Activated CD8-positive, alpha-beta memory T cell treated with anti-CD3 and anti-CD28 coated beads, Interleukin-2, amount 10 ng/mL, durations not matched to agents 7 days and 5 days (primary cell): ENCODE results near the gene PSMC4. TPM values are rescaled to one million over a fixed set of nuclear protein-coding genes. Genes with fewer than 3 reads are reported as not detected.
A peak's percentile ranks its signal among the peaks of the same experiment; 100 is the strongest.

ENCODE experiments used
- ATAC-seq: fragments of 150-1000 bp; cut with Tn5 transposase; one replicate; pipeline ENCODE4 v1.10.0; 2021; ENCODE audit warnings: moderate library complexity
- CTCF ChIA-PET: fragments of 350-600 bp; sonication (Branson Sonifier 250); formaldehyde crosslinking; loops from one replicate; lab custom pipeline; 2021; ENCODE audit warnings: antibody characterized with exemption; lab: Charles Lee
- DNase-seq: peaks from one replicate; pipeline ENCODE4 v3.0.0-alpha.2; 2020
- H3K27ac Mint-ChIP-seq: one replicate; pipeline ENCODE4 v1.8.0; 2021; ENCODE audit warnings: mild to moderate bottlenecking, mixed read lengths
- H3K27me3 Mint-ChIP-seq: one replicate; pipeline ENCODE4 v1.8.0; 2021; ENCODE audit warnings: mixed read lengths
- H3K36me3 Mint-ChIP-seq: one replicate; pipeline ENCODE4 v1.8.0; 2021; ENCODE audit warnings: mild to moderate bottlenecking, mixed read lengths
- H3K4me1 Mint-ChIP-seq: one replicate; pipeline ENCODE4 v1.8.0; 2021; ENCODE audit warnings: mixed read lengths
- H3K4me3 Mint-ChIP-seq: one replicate; pipeline ENCODE4 v1.8.0; 2021; ENCODE audit warnings: mild to moderate bottlenecking, moderate library complexity, mixed read lengths
- H3K9me3 Mint-ChIP-seq: one replicate; pipeline ENCODE4 v1.8.0; 2022; ENCODE audit warnings: low read depth, mixed read lengths
- total RNA-seq, 2 experiments: library from RNA; stranded (reverse); gene quantifications; one replicate each; pipeline ENCODE4 v1.2.3, GENCODE V29; 2021

PSMC4 gene
- total RNA-seq: 100 to 1,000 TPM in 1 of 2 experiments, 10 to 100 TPM in 1; 94.5 to 141 TPM

GRCh38 chr19:39970675-39971379, at the start of gene PSMC4:
Gene PSMC4 (plus strand): TSS chr19:39971165. CDS start chr19:39971203, 38 bp downstream.
- Mint-ChIP-seq H3K4me3 (peak within 1 kb of the TSS; percentile 90), H3K9me3 (no peaks in the 10 kb centered on the region), H3K4me1 (peaks cover 37% of the 10 kb centered on the region), H3K36me3 (peaks cover 34% of the 10 kb centered on the region), H3K27me3 (no peaks in the 10 kb centered on the region), H3K27ac (peak within 1 kb of the TSS; percentile 95)
- CTCF ChIA-PET: interaction anchor here (0.7 to 4.6 kb wide), 37 partner anchors 9 to 535 kb away, joined by 3 to 77 read pairs (median 7); partner anchors contain the start of genes DYRK1B, FBL, FCGBP and RPS16
- DNase-seq (peak; percentile 99), ATAC-seq (peak; percentile 98)

GRCh38 chr19:39923862-39924261, 47.1 kb upstream of the PSMC4 start:
- Mint-ChIP-seq H3K36me3 (no peaks in the 10 kb centered on the region), H3K4me1 (no peaks in the 10 kb centered on the region), H3K9me3 (no peaks in the 10 kb centered on the region), H3K27me3 (no peaks in the 10 kb centered on the region), H3K4me3 (no peak overlapping the region), H3K27ac (no peak overlapping the region)
- CTCF ChIA-PET: interaction anchor here (1.0 kb wide), 1 partner anchor 12 kb away, joined by 3 read pairs; no protein-coding TSS in a partner anchor
- ATAC-seq (no peak), DNase-seq (no peak)

- Mint-ChIP-seq H3K9me3 (no peaks in the 10 kb centered on the region), H3K27ac (no peak overlapping the region), H3K36me3 (no peaks in the 10 kb centered on the region), H3K4me3 (no peak overlapping the region), H3K27me3 (no peaks in the 10 kb centered on the region), H3K4me1 (no peaks in the 10 kb centered on the region)
- no peak for ATAC-seq
- CTCF ChIA-PET: interaction anchor here (1.0 kb wide), 1 partner anchor 11 kb away, joined by 3 read pairs; no protein-coding TSS in a partner anchor
- no peak for DNase-seq
Measured at GRCh38 chr19:39924389-39924788, 46.6 kb upstream of the PSMC4 start.

- no peak overlapping the region for H3K4me3 Mint-ChIP-seq
- peaks cover 4% of the 10 kb centered on the region for H3K36me3 Mint-ChIP-seq
- H3K27me3 Mint-ChIP-seq: no peaks in the 10 kb centered on the region
- ATAC-seq (no peak), DNase-seq (peak; percentile 5)
- no peaks in the 10 kb centered on the region for H3K4me1 Mint-ChIP-seq
- CTCF ChIA-PET: interaction anchor here (2.2 kb wide), 1 partner anchor 46 kb away, joined by 8 read pairs; the partner anchor contains the start of gene PSMC4
- H3K9me3 Mint-ChIP-seq: no peaks in the 10 kb centered on the region
- H3K27ac Mint-ChIP-seq: no peak overlapping the region
Measured at GRCh38 chr19:39924952-39925351, 46.0 kb upstream of the PSMC4 start.

GRCh38 chr19:39926170-39926760, 44.7 kb upstream of the PSMC4 start:
- Mint-ChIP-seq H3K4me1 (no peaks in the 10 kb centered on the region), H3K9me3 (no peaks in the 10 kb centered on the region), H3K27ac (no peak overlapping the region), H3K36me3 (peaks cover 5% of the 10 kb centered on the region), H3K27me3 (no peaks in the 10 kb centered on the region), H3K4me3 (no peak overlapping the region)
- CTCF ChIA-PET: interaction anchor here (2.2 kb wide), 1 partner anchor 44 kb away, joined by 8 read pairs; the partner anchor contains the start of gene PSMC4
- DNase-seq: peak; percentile 22
- no peak for ATAC-seq

- CTCF ChIA-PET: no interaction called here
- peak; percentile 28 for DNase-seq
- Mint-ChIP-seq H3K36me3 (peaks cover 5% of the 10 kb centered on the region), H3K9me3 (no peaks in the 10 kb centered on the region), H3K4me3 (no peak overlapping the region), H3K27ac (no peak overlapping the region), H3K27me3 (no peaks in the 10 kb centered on the region), H3K4me1 (no peaks in the 10 kb centered on the region)
- no peak for ATAC-seq
Measured at GRCh38 chr19:39927076-39927475, 43.9 kb upstream of the PSMC4 start.

- DNase-seq: peak; percentile 36
- Mint-ChIP-seq H3K4me3 (no peak overlapping the region), H3K27ac (no peak overlapping the region), H3K9me3 (no peaks in the 10 kb centered on the region), H3K27me3 (no peaks in the 10 kb centered on the region), H3K36me3 (peaks cover 5% of the 10 kb centered on the region), H3K4me1 (no peaks in the 10 kb centered on the region)
- CTCF ChIA-PET: no interaction called here
- ATAC-seq: no peak
Measured at GRCh38 chr19:39927524-39928356, 43.2 kb upstream of the PSMC4 start.

GRCh38 chr19:39928357-39928725, 42.6 kb upstream of the PSMC4 start:
- Mint-ChIP-seq H3K4me3 (no peak overlapping the region), H3K9me3 (no peaks in the 10 kb centered on the region), H3K4me1 (no peaks in the 10 kb centered on the region), H3K36me3 (peaks cover 5% of the 10 kb centered on the region), H3K27ac (no peak overlapping the region), H3K27me3 (no peaks in the 10 kb centered on the region)
- DNase-seq (no peak), ATAC-seq (no peak)
- CTCF ChIA-PET: interaction anchor here (2.7 kb wide), 1 partner anchor 42 kb away, joined by 10 read pairs; the partner anchor contains the start of gene PSMC4

- Mint-ChIP-seq H3K27ac (no peak overlapping the region), H3K9me3 (no peaks in the 10 kb centered on the region), H3K4me3 (no peak overlapping the region), H3K4me1 (peaks cover 4% of the 10 kb centered on the region), H3K36me3 (peaks cover 5% of the 10 kb centered on the region), H3K27me3 (no peaks in the 10 kb centered on the region)
- CTCF ChIA-PET: interaction anchor here (2.7 kb wide), 1 partner anchor 40 kb away, joined by 10 read pairs; the partner anchor contains the start of gene PSMC4
- ATAC-seq: no peak
- DNase-seq: no peak
Measured at GRCh38 chr19:39929750-39930149, 41.2 kb upstream of the PSMC4 start.

GRCh38 chr19:39934584-39935363, 36.2 kb upstream of the PSMC4 start, which contains the start of gene FCGBP:
Gene FCGBP (minus strand): TSS chr19:39934634.
- no peaks in the 10 kb centered on the region for H3K9me3 Mint-ChIP-seq
- H3K36me3 Mint-ChIP-seq: peaks cover 6% of the 10 kb centered on the region
- CTCF ChIA-PET: interaction anchor here (1.5 kb wide), 1 partner anchor 36 kb away, joined by 4 read pairs; the partner anchor contains the start of gene PSMC4
- H3K4me3 Mint-ChIP-seq: no peak within 1 kb of the TSS
- DNase-seq (peak; percentile 26), ATAC-seq (no peak)
- peaks cover 31% of the 10 kb centered on the region for H3K4me1 Mint-ChIP-seq
- H3K27me3 Mint-ChIP-seq: no peaks in the 10 kb centered on the region
- peak within 1 kb of the TSS; percentile 68 for H3K27ac Mint-ChIP-seq

GRCh38 chr19:39935364-39935661, 35.7 kb upstream of the PSMC4 start:
- H3K4me1 Mint-ChIP-seq: peaks cover 34% of the 10 kb centered on the region
- DNase-seq (no peak), ATAC-seq (no peak)
- CTCF ChIA-PET: interaction anchor here (1.0 to 3.4 kb wide), 2 partner anchors 11 to 35 kb away, joined by 3 to 18 read pairs; partner anchors contain the start of gene PSMC4
- H3K27me3 Mint-ChIP-seq: no peaks in the 10 kb centered on the region
- H3K9me3 Mint-ChIP-seq: no peaks in the 10 kb centered on the region
- peak overlapping the region; percentile 67 for H3K27ac Mint-ChIP-seq
- no peak overlapping the region for H3K4me3 Mint-ChIP-seq
- peaks cover 7% of the 10 kb centered on the region for H3K36me3 Mint-ChIP-seq

GRCh38 chr19:39936020-39936419, 34.9 kb upstream of the PSMC4 start:
- CTCF ChIA-PET: interaction anchor here (1.0 to 3.4 kb wide), 4 partner anchors 9 to 34 kb away, joined by 3 to 18 read pairs (median 4); partner anchors contain the start of gene PSMC4
- Mint-ChIP-seq H3K9me3 (no peaks in the 10 kb centered on the region), H3K27me3 (no peaks in the 10 kb centered on the region), H3K4me1 (peaks cover 42% of the 10 kb centered on the region), H3K27ac (peak overlapping the region; percentile 67), H3K36me3 (peaks cover 14% of the 10 kb centered on the region), H3K4me3 (no peak overlapping the region)
- DNase-seq: no peak
- ATAC-seq: no peak
